ENCODE results near the gene EZH1. TPM values are rescaled to one million over a fixed set of nuclear protein-coding genes. Genes with fewer than 3 reads are reported as not detected.

EZH1 gene
- total RNA-seq, 4 donors from 2014 or later, result 73.8 to 128 (median 109) TPM

GRCh38 chr17:42653179-42654124 lies 91.4 kb downstream of the EZH1 start:
- TF ChIP-seq POLR2A (IDR thresholded peaks at IDR 0.05) (no peak), EP300 (IDR thresholded peaks at IDR 0.05) (peak; percentile 42 to 67)
- peaks cover 0 to 14% (median 0%) of the 10 kb centered on the region in 4 donors for H3K4me1 ChIP-seq
- peak overlapping the region; percentile 68 to 90 (median 78) for H3K27ac ChIP-seq
- H3K36me3 ChIP-seq, result no peaks in the 10 kb centered on the region
- peak; percentile 48 to 61 for DNase-seq (ENCODE audit: low spot score in 2 of 2)
- 23 to 25% methylated on average over 41 to 42 of the region's 42 CpGs for WGBS, 2 donors
- H3K4me3 ChIP-seq, result peak overlapping the region; percentile 23 to 48 (median 34)
- no peaks in the 10 kb centered on the region for H3K27me3 ChIP-seq
- no peaks in the 10 kb centered on the region for H3K9me3 ChIP-seq

GRCh38 chr17:42651392-42651791 lies 93.4 kb downstream of the EZH1 start:
- peaks cover 0 to 14% (median 0%) of the 10 kb centered on the region in 4 donors for H3K4me1 ChIP-seq
- 71 to 78% methylated on average over 4 of the region's 4 CpGs for WGBS, 2 donors
- DNase-seq (ENCODE audit: low spot score in 2 of 2), result no peak
- H3K9me3 ChIP-seq, result no peaks in the 10 kb centered on the region
- H3K27ac ChIP-seq, result no peak overlapping the region
- no peaks in the 10 kb centered on the region for H3K27me3 ChIP-seq
- TF ChIP-seq POLR2A (IDR thresholded peaks at IDR 0.05) (no peak), EP300 (IDR thresholded peaks at IDR 0.05) (no peak), CTCF (IDR thresholded peaks at IDR 0.05) (no peak)
- no peak overlapping the region for H3K4me3 ChIP-seq
- no peaks in the 10 kb centered on the region for H3K36me3 ChIP-seq

Small RNA genes lying within 50 kb of the gene (small RNA-seq; reads per million reads assigned to genes)
- gene HMGN2P15 (not detected), gene MIR6780A (0.38 reads per million)

Other genes starting within 250 kb of the EZH1 start
- gene NAGLU, start 208.8 kb downstream of the EZH1 start, total RNA-seq, result 100 to 1,000 TPM in 1 of 4 donors, 10 to 100 TPM in 3; 52.3 to 115 (median 67.3) TPM
- 1 to 10 TPM in 3 of 4 donors, under 1 TPM in 1; 0.78 to 4.4 (median 3.7) TPM for gene HSD17B1, start 192.1 kb downstream of the EZH1 start, total RNA-seq
- 10 to 100 TPM; 22.9 to 33.9 (median 25.5) TPM for gene COASY, start 182.9 kb downstream of the EZH1 start, total RNA-seq
- 10 to 100 TPM; 31.8 to 44.4 (median 39.1) TPM for gene MLX, start 177.9 kb downstream of the EZH1 start, total RNA-seq
- 1 to 10 TPM; 4.9 to 9.0 (median 7.4) TPM for gene PSMC3IP, start 167.3 kb downstream of the EZH1 start, total RNA-seq
- gene RETREG3, start 135.7 kb downstream of the EZH1 start, total RNA-seq, result 10 to 100 TPM; 43.1 to 61.8 (median 57.7) TPM
- gene TUBG1, start 135.4 kb downstream of the EZH1 start, total RNA-seq, result 10 to 100 TPM; 15.3 to 45.6 (median 21.6) TPM
- 10 to 100 TPM; 48.2 to 92.4 (median 77.6) TPM for gene TUBG2, start 85.8 kb downstream of the EZH1 start, total RNA-seq
- gene PLEKHH3, start 68.0 kb downstream of the EZH1 start, total RNA-seq, result 10 to 100 TPM; 32.4 to 57.7 (median 46.1) TPM
- gene CCR10, start 63.2 kb downstream of the EZH1 start, total RNA-seq, result 10 to 100 TPM in 1 of 4 donors, 1 to 10 TPM in 3; 3.7 to 11.1 (median 7.1) TPM
- 10 to 100 TPM in 2 of 4 donors, 1 to 10 TPM in 2; 6.3 to 21.0 (median 12.6) TPM for gene CNTNAP1, start 62.5 kb downstream of the EZH1 start, total RNA-seq
- gene RAMP2, start 16.2 kb upstream of the EZH1 start, total RNA-seq, result 100 to 1,000 TPM in 1 of 4 donors, 10 to 100 TPM in 3; 32.6 to 113 (median 51.4) TPM
- 10 to 100 TPM; 24.5 to 44.7 (median 38.2) TPM for gene VPS25, start 28.4 kb upstream of the EZH1 start, total RNA-seq
- 10 to 100 TPM in 2 of 4 donors, 1 to 10 TPM in 2; 3.6 to 15.6 (median 9.1) TPM for gene WNK4, start 35.6 kb upstream of the EZH1 start, total RNA-seq
- gene COA3, start 53.7 kb upstream of the EZH1 start, total RNA-seq, result 10 to 100 TPM; 58.2 to 91.7 (median 62.6) TPM
- under 1 TPM in 1 of 4 donors, not detected in 3; 0.22 TPM for gene CNTD1, start 53.8 kb upstream of the EZH1 start, total RNA-seq
- 100 to 1,000 TPM in 1 of 4 donors, 10 to 100 TPM in 3; 76.7 to 104 (median 80.4) TPM for gene BECN1, start 79.2 kb upstream of the EZH1 start, total RNA-seq
- gene PSME3, start 88.4 kb upstream of the EZH1 start, total RNA-seq, result 10 to 100 TPM; 42.2 to 86.7 (median 53.7) TPM
- 1 to 10 TPM; 2.0 to 3.3 (median 3.0) TPM for gene AOC2, start 99.5 kb upstream of the EZH1 start, total RNA-seq
- 10 to 100 TPM; 49.0 to 74.1 (median 53.0) TPM for gene AOC3, start 106.2 kb upstream of the EZH1 start, total RNA-seq
- gene G6PC1, start 155.8 kb upstream of the EZH1 start, total RNA-seq, result not detected
- gene AARSD1, start 219.4 kb upstream of the EZH1 start, total RNA-seq, result 10 to 100 TPM; 26.0 to 42.0 (median 31.3) TPM
- not detected for gene PTGES3L, start 235.0 kb upstream of the EZH1 start, total RNA-seq
- 10 to 100 TPM; 10.7 to 15.6 (median 12.9) TPM for gene RUNDC1, start 235.5 kb upstream of the EZH1 start, total RNA-seq